Measurements from ENCODE around the gene PDE10A.

The PDE10A gene

GRCh38 chr6:165571721-165572132 lies 91.3 kb downstream of the PDE10A start:
- Histone ChIP-seq H3K27me3 (ENCODE audit: low read length) (no peaks in the 10 kb centered on the region), H3K36me3 (ENCODE audit: low read length) (no peaks in the 10 kb centered on the region), H4K20me1 (ENCODE audit: low read depth, low read length) (no peaks in the 10 kb centered on the region), H3K9me3 (ENCODE audit: insufficient read depth, low read length) (no peaks in the 10 kb centered on the region), H3K9ac (ENCODE audit: low read length) (no peak overlapping the region), H3K27ac (ENCODE audit: low read depth, low read length) (no peak overlapping the region), H3K9me2 (replicated peaks; ENCODE audit: insufficient read depth, low read length) (no peaks in the 10 kb centered on the region), H3K79me2 (ENCODE audit: insufficient read depth, low read length) (no peaks in the 10 kb centered on the region), H3K4me2 (ENCODE audit: low read depth, low read length, poor library complexity, severe bottlenecking) (no peak overlapping the region), H3K4me3 (ENCODE audit: insufficient read depth, low read length, poor library complexity, severe bottlenecking) (no peak overlapping the region), H3F3A (ENCODE audit: insufficient read depth) (no peaks in the 10 kb centered on the region), H2AFZ (ENCODE audit: low read depth, low read length, severe bottlenecking) (no peak overlapping the region)
- TF ChIP-seq CTCF (IDR thresholded peaks at IDR 0.05; ENCODE audit: insufficient read depth, low read length, poor library complexity, severe bottlenecking) (no peak), EZH2phosphoT487 (conservative IDR thresholded peaks at IDR 0.05; ENCODE audit: low read length) (no peak)

DNA sequence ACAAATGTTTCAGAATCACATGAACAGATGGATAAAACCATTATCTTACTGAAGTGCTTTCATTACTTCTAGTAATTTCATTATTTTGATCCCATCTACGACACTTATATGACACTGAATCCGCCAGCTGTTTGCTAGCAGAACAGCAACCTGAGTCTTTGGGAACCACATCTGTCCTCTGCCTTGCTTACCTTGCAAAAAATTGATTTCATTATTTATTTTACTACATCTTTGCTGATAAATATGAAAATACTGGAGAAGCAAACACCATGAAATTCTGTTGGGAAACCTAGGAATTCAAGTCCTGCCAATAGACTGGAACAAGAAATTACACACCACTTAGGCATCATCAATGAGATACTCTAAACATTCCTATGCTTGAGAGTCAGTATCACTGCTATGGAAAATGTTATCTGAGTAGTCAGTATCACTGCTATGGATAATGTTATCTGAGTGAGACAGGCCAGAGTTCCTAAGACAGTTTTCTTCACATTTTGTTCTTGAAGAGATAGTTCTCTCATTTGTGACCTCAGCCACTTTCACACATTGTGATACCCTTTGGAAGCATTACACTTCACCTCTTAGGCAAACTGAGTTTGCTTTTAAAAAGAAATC lies 91.9 kb downstream of the PDE10A start:
- Histone ChIP-seq H3K9me2 (replicated peaks; ENCODE audit: insufficient read depth, low read length) (no peaks in the 10 kb centered on the region), H3K79me2 (ENCODE audit: insufficient read depth, low read length) (no peaks in the 10 kb centered on the region), H3K4me3 (ENCODE audit: insufficient read depth, low read length, poor library complexity, severe bottlenecking) (no peak overlapping the region), H3K27me3 (ENCODE audit: low read length) (no peaks in the 10 kb centered on the region), H3K36me3 (ENCODE audit: low read length) (no peaks in the 10 kb centered on the region), H4K20me1 (ENCODE audit: low read depth, low read length) (no peaks in the 10 kb centered on the region), H2AFZ (ENCODE audit: low read depth, low read length, severe bottlenecking) (no peak overlapping the region), H3K4me2 (ENCODE audit: low read depth, low read length, poor library complexity, severe bottlenecking) (no peak overlapping the region), H3F3A (ENCODE audit: insufficient read depth) (no peaks in the 10 kb centered on the region), H3K9me3 (ENCODE audit: insufficient read depth, low read length) (no peaks in the 10 kb centered on the region), H3K9ac (ENCODE audit: low read length) (no peak overlapping the region), H3K27ac (ENCODE audit: low read depth, low read length) (no peak overlapping the region)
- TF ChIP-seq EZH2phosphoT487 (conservative IDR thresholded peaks at IDR 0.05; ENCODE audit: low read length) (no peak), CTCF (IDR thresholded peaks at IDR 0.05; ENCODE audit: insufficient read depth, low read length, poor library complexity, severe bottlenecking) (no peak)

DNA sequence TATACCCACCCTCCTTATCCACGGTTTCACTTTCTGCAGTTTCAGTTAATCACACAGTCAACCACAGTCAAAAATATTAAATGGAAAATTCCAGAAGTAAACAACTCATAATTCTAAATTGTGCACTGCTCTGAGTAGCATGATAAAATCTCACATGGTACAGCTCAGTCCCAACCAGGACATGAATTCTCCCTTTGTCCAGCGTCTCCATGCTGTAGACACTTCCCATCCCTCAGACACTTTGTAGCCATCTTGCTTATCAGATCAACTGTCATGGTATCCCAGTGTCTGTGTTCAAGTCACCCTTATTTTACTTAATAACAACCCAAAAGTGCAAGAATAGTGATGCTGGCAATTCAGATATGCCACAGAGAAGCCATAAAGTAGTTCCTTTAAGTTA lies 94.7 kb downstream of the PDE10A start:
- TF ChIP-seq CTCF (IDR thresholded peaks at IDR 0.05; ENCODE audit: insufficient read depth, low read length, poor library complexity, severe bottlenecking) (no peak), EZH2phosphoT487 (conservative IDR thresholded peaks at IDR 0.05; ENCODE audit: low read length) (no peak)
- Histone ChIP-seq H4K20me1 (ENCODE audit: low read depth, low read length) (no peaks in the 10 kb centered on the region), H3K79me2 (ENCODE audit: insufficient read depth, low read length) (no peaks in the 10 kb centered on the region), H2AFZ (ENCODE audit: low read depth, low read length, severe bottlenecking) (no peak overlapping the region), H3F3A (ENCODE audit: insufficient read depth) (no peaks in the 10 kb centered on the region), H3K27me3 (ENCODE audit: low read length) (no peaks in the 10 kb centered on the region), H3K9me3 (ENCODE audit: insufficient read depth, low read length) (no peaks in the 10 kb centered on the region), H3K27ac (ENCODE audit: low read depth, low read length) (no peak overlapping the region), H3K4me2 (ENCODE audit: low read depth, low read length, poor library complexity, severe bottlenecking) (no peak overlapping the region), H3K9ac (ENCODE audit: low read length) (no peak overlapping the region), H3K9me2 (replicated peaks; ENCODE audit: insufficient read depth, low read length) (no peaks in the 10 kb centered on the region), H3K36me3 (ENCODE audit: low read length) (no peaks in the 10 kb centered on the region), H3K4me3 (ENCODE audit: insufficient read depth, low read length, poor library complexity, severe bottlenecking) (no peak overlapping the region)
